SK-N-SH (cell line): Measurements from ENCODE around the gene PDXP.

ENCODE experiments used
- EZH2phosphoT487 ChIP-seq: fragments of 200-600 bp; sonication (generic); IDR thresholded peaks from 2 replicates; pipeline ENCODE4 v1.6.1; 2017; ENCODE audit warnings: low read depth, mixed run types, mild to moderate bottlenecking, antibody characterized with exemption, moderate library complexity, borderline replicate concordance
- SIN3A ChIP-seq: IDR thresholded peaks from 2 replicates; pipeline ENCODE4 v1.6.1; 2012; ENCODE audit warnings: low read depth, mild to moderate bottlenecking, low read length, moderate library complexity, borderline replicate concordance
- TCF12 ChIP-seq: IDR thresholded peaks from 2 replicates; pipeline ENCODE4 v1.4.0; 2012
- TF ChIP-seq, protein P1 (sequence below): fragments of 200-600 bp; sonication (generic); IDR thresholded peaks from 2 replicates; pipeline ENCODE4 v1.6.1; 2017; ENCODE audit warnings: antibody characterized with exemption, mild to moderate bottlenecking, moderate library complexity
- TF ChIP-seq, protein P2 (sequence below): IDR thresholded peaks from 2 replicates; pipeline ENCODE4 v1.4.0; 2012; ENCODE audit warnings: low read depth
- TF ChIP-seq, protein P3 (sequence below): IDR thresholded peaks from 2 replicates; pipeline ENCODE4 v1.6.1; 2012; ENCODE audit warnings: mild to moderate bottlenecking, low read depth, low read length, moderate library complexity

DNA sequence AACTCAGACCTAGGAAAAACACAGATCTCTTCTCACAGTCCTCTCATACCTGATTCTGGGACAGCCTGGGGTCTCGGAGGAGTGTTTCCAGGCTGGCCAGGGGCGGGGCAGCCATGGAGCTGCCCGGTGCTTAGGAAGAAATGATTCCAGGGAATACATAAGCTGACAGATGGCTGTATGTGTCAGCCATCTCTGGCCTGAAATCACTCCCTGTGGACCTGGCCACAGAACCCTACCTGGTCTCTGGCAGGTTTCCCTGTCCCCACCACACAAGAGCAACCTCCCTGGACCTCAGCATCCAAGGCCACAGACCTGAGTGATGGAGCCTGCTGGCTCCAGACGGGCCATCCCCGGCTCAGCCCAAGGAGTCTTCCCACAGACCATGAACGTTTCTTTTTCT, 39.8 kb upstream of the PDXP start:
- TF ChIP-seq EZH2phosphoT487 (no peak), SIN3A (no peak), TCF12 (no peak)
- TF ChIP-seq, protein P1, sequence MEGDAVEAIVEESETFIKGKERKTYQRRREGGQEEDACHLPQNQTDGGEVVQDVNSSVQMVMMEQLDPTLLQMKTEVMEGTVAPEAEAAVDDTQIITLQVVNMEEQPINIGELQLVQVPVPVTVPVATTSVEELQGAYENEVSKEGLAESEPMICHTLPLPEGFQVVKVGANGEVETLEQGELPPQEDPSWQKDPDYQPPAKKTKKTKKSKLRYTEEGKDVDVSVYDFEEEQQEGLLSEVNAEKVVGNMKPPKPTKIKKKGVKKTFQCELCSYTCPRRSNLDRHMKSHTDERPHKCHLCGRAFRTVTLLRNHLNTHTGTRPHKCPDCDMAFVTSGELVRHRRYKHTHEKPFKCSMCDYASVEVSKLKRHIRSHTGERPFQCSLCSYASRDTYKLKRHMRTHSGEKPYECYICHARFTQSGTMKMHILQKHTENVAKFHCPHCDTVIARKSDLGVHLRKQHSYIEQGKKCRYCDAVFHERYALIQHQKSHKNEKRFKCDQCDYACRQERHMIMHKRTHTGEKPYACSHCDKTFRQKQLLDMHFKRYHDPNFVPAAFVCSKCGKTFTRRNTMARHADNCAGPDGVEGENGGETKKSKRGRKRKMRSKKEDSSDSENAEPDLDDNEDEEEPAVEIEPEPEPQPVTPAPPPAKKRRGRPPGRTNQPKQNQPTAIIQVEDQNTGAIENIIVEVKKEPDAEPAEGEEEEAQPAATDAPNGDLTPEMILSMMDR = no peak
- TF ChIP-seq, protein P2, sequence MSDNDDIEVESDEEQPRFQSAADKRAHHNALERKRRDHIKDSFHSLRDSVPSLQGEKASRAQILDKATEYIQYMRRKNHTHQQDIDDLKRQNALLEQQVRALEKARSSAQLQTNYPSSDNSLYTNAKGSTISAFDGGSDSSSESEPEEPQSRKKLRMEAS = no peak
- TF ChIP-seq, protein P3, sequence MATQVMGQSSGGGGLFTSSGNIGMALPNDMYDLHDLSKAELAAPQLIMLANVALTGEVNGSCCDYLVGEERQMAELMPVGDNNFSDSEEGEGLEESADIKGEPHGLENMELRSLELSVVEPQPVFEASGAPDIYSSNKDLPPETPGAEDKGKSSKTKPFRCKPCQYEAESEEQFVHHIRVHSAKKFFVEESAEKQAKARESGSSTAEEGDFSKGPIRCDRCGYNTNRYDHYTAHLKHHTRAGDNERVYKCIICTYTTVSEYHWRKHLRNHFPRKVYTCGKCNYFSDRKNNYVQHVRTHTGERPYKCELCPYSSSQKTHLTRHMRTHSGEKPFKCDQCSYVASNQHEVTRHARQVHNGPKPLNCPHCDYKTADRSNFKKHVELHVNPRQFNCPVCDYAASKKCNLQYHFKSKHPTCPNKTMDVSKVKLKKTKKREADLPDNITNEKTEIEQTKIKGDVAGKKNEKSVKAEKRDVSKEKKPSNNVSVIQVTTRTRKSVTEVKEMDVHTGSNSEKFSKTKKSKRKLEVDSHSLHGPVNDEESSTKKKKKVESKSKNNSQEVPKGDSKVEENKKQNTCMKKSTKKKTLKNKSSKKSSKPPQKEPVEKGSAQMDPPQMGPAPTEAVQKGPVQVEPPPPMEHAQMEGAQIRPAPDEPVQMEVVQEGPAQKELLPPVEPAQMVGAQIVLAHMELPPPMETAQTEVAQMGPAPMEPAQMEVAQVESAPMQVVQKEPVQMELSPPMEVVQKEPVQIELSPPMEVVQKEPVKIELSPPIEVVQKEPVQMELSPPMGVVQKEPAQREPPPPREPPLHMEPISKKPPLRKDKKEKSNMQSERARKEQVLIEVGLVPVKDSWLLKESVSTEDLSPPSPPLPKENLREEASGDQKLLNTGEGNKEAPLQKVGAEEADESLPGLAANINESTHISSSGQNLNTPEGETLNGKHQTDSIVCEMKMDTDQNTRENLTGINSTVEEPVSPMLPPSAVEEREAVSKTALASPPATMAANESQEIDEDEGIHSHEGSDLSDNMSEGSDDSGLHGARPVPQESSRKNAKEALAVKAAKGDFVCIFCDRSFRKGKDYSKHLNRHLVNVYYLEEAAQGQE = no peak
